ENCODE results near the gene RBFOX1.

- TF ChIP-seq, protein P1, sequence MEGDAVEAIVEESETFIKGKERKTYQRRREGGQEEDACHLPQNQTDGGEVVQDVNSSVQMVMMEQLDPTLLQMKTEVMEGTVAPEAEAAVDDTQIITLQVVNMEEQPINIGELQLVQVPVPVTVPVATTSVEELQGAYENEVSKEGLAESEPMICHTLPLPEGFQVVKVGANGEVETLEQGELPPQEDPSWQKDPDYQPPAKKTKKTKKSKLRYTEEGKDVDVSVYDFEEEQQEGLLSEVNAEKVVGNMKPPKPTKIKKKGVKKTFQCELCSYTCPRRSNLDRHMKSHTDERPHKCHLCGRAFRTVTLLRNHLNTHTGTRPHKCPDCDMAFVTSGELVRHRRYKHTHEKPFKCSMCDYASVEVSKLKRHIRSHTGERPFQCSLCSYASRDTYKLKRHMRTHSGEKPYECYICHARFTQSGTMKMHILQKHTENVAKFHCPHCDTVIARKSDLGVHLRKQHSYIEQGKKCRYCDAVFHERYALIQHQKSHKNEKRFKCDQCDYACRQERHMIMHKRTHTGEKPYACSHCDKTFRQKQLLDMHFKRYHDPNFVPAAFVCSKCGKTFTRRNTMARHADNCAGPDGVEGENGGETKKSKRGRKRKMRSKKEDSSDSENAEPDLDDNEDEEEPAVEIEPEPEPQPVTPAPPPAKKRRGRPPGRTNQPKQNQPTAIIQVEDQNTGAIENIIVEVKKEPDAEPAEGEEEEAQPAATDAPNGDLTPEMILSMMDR (IDR thresholded peaks at IDR 0.05): no peak
- no peak for TF ChIP-seq EP300 (IDR thresholded peaks at IDR 0.05)
Observed at GRCh38 chr16:7392206-7392605, 59.6 kb downstream of the RBFOX1 start.

Measured in ovary (tissue), 3 donors.